ENCODE data around the gene TIMELESS. TPM values are rescaled to one million over a fixed set of nuclear protein-coding genes. Genes with fewer than 3 reads are reported as not detected.
"Not testable (repeated sequence)": the region's sequence is repeated elsewhere in the genome, so short reads cannot be mapped to it uniquely, and the experiment has no call there.

The TIMELESS gene
- total RNA-seq, 1 experiment from 2014 or later, result 71.4 TPM

GRCh38 chr12:56410768-56411167, 38.5 kb downstream of the TIMELESS start:
- H3K9me3 ChIP-seq (ENCODE audit: low read depth, low read length, poor library complexity, severe bottlenecking), result no peaks in the 10 kb centered on the region
- H3K4me3 ChIP-seq (ENCODE audit: low read depth, low read length, poor library complexity, severe bottlenecking), result no peak overlapping the region
- intact Hi-C loops (cut with micrococcal nuclease; ENCODE audit: unreplicated experiment), result no loop called here
- POLR2A ChIA-PET (ENCODE audit: low non-redundant PET), result no interaction called here
- BruUV-seq (replicated peaks), result no TSS peak
- peaks cover 4% of the 10 kb centered on the region for H3K36me3 ChIP-seq (ENCODE audit: insufficient read depth, low read length, poor library complexity, severe bottlenecking)
- H3K27me3 ChIP-seq (replicated peaks; ENCODE audit: insufficient read depth, low read depth, low read length, poor library complexity), result no peaks in the 10 kb centered on the region
- no peaks in the 10 kb centered on the region for H3K4me1 ChIP-seq (ENCODE audit: insufficient read depth, low read length, poor library complexity, severe bottlenecking)
- DNase-seq (ENCODE audit: low spot score), result no peak
- CTCF ChIA-PET, result no interaction called here
- H3K27ac ChIP-seq (ENCODE audit: low read depth, low read length, poor library complexity, severe bottlenecking), result no peak overlapping the region
- TF ChIP-seq EZH2 (IDR thresholded peaks at IDR 0.05; ENCODE audit: borderline replicate concordance, low read depth, low read length, poor library complexity, severe bottlenecking) (no peak), CTCF (conservative IDR thresholded peaks at IDR 0.05; ENCODE audit: low read depth, low read length) (no peak)

- no TSS peak for BruUV-seq (replicated peaks)
These were observed 40.3 kb downstream of the TIMELESS start for GRCh38 chr12:56408799-56409417.

GRCh38 chr12:56404227-56404626, 45.0 kb downstream of the TIMELESS start:
- intact Hi-C loops (cut with micrococcal nuclease; ENCODE audit: unreplicated experiment), result not testable (repeated sequence)

More at GRCh38 chr12:56408799-56409417, 40.3 kb downstream of the TIMELESS start:
- POLR2A ChIA-PET (ENCODE audit: low non-redundant PET), result no interaction called here
- CTCF ChIA-PET, result no interaction called here
- H3K27ac ChIP-seq (ENCODE audit: low read depth, low read length, poor library complexity, severe bottlenecking), result no peak overlapping the region
- H3K4me1 ChIP-seq (ENCODE audit: insufficient read depth, low read length, poor library complexity, severe bottlenecking), result no peaks in the 10 kb centered on the region
- TF ChIP-seq CTCF (conservative IDR thresholded peaks at IDR 0.05; ENCODE audit: low read depth, low read length), result no peak
- no peak for TF ChIP-seq EZH2 (IDR thresholded peaks at IDR 0.05; ENCODE audit: borderline replicate concordance, low read depth, low read length, poor library complexity, severe bottlenecking)
- no peaks in the 10 kb centered on the region for H3K36me3 ChIP-seq (ENCODE audit: insufficient read depth, low read length, poor library complexity, severe bottlenecking)
- intact Hi-C loops (cut with micrococcal nuclease; ENCODE audit: unreplicated experiment), result no loop called here
- no peaks in the 10 kb centered on the region for H3K27me3 ChIP-seq (replicated peaks; ENCODE audit: insufficient read depth, low read depth, low read length, poor library complexity)
- no peak overlapping the region for H3K4me3 ChIP-seq (ENCODE audit: low read depth, low read length, poor library complexity, severe bottlenecking)
- no peaks in the 10 kb centered on the region for H3K9me3 ChIP-seq (ENCODE audit: low read depth, low read length, poor library complexity, severe bottlenecking)
- DNase-seq (ENCODE audit: low spot score), result no peak

GRCh38 chr12:56401612-56402011, 47.6 kb downstream of the TIMELESS start:
- H3K27ac ChIP-seq (ENCODE audit: low read depth, low read length, poor library complexity, severe bottlenecking); CTCF ChIA-PET; POLR2A ChIA-PET (ENCODE audit: low non-redundant PET); intact Hi-C loops (cut with micrococcal nuclease; ENCODE audit: unreplicated experiment); H3K27me3 ChIP-seq (replicated peaks; ENCODE audit: insufficient read depth, low read depth, low read length, poor library complexity); BruUV-seq (replicated peaks); H3K36me3 ChIP-seq (ENCODE audit: insufficient read depth, low read length, poor library complexity, severe bottlenecking); DNase-seq (ENCODE audit: low spot score); H3K9me3 ChIP-seq (ENCODE audit: low read depth, low read length, poor library complexity, severe bottlenecking); H3K4me3 ChIP-seq (ENCODE audit: low read depth, low read length, poor library complexity, severe bottlenecking); H3K4me1 ChIP-seq (ENCODE audit: insufficient read depth, low read length, poor library complexity, severe bottlenecking): not testable (repeated sequence)

More at GRCh38 chr12:56404227-56404626, 45.0 kb downstream of the TIMELESS start:
- BruUV-seq (replicated peaks); H3K36me3 ChIP-seq (ENCODE audit: insufficient read depth, low read length, poor library complexity, severe bottlenecking); DNase-seq (ENCODE audit: low spot score); CTCF ChIA-PET; H3K27me3 ChIP-seq (replicated peaks; ENCODE audit: insufficient read depth, low read depth, low read length, poor library complexity); H3K9me3 ChIP-seq (ENCODE audit: low read depth, low read length, poor library complexity, severe bottlenecking); H3K4me1 ChIP-seq (ENCODE audit: insufficient read depth, low read length, poor library complexity, severe bottlenecking); H3K27ac ChIP-seq (ENCODE audit: low read depth, low read length, poor library complexity, severe bottlenecking); POLR2A ChIA-PET (ENCODE audit: low non-redundant PET); H3K4me3 ChIP-seq (ENCODE audit: low read depth, low read length, poor library complexity, severe bottlenecking): not testable (repeated sequence)

- BruUV-seq (replicated peaks); H3K36me3 ChIP-seq (ENCODE audit: insufficient read depth, low read length, poor library complexity, severe bottlenecking); H3K27me3 ChIP-seq (replicated peaks; ENCODE audit: insufficient read depth, low read depth, low read length, poor library complexity); H3K4me3 ChIP-seq (ENCODE audit: low read depth, low read length, poor library complexity, severe bottlenecking); POLR2A ChIA-PET (ENCODE audit: low non-redundant PET); H3K9me3 ChIP-seq (ENCODE audit: low read depth, low read length, poor library complexity, severe bottlenecking); H3K4me1 ChIP-seq (ENCODE audit: insufficient read depth, low read length, poor library complexity, severe bottlenecking); CTCF ChIA-PET; DNase-seq (ENCODE audit: low spot score); H3K27ac ChIP-seq (ENCODE audit: low read depth, low read length, poor library complexity, severe bottlenecking); intact Hi-C loops (cut with micrococcal nuclease; ENCODE audit: unreplicated experiment): not testable (repeated sequence)
These were observed 48.1 kb downstream of the TIMELESS start for GRCh38 chr12:56401125-56401524.

- H3K36me3 ChIP-seq (ENCODE audit: insufficient read depth, low read length, poor library complexity, severe bottlenecking); H3K27ac ChIP-seq (ENCODE audit: low read depth, low read length, poor library complexity, severe bottlenecking); H3K4me3 ChIP-seq (ENCODE audit: low read depth, low read length, poor library complexity, severe bottlenecking); H3K9me3 ChIP-seq (ENCODE audit: low read depth, low read length, poor library complexity, severe bottlenecking); DNase-seq (ENCODE audit: low spot score); intact Hi-C loops (cut with micrococcal nuclease; ENCODE audit: unreplicated experiment); H3K27me3 ChIP-seq (replicated peaks; ENCODE audit: insufficient read depth, low read depth, low read length, poor library complexity); H3K4me1 ChIP-seq (ENCODE audit: insufficient read depth, low read length, poor library complexity, severe bottlenecking); BruUV-seq (replicated peaks); CTCF ChIA-PET; POLR2A ChIA-PET (ENCODE audit: low non-redundant PET): not testable (repeated sequence)
These were observed 49.8 kb downstream of the TIMELESS start for GRCh38 chr12:56399466-56399865.

Measured in A673 (cell line).